ENCODE measurements around the gene SUCO. TPM values are rescaled to one million over a fixed set of nuclear protein-coding genes. Genes with fewer than 3 reads are reported as not detected.

SUCO gene
- total RNA-seq: 10 to 100 TPM; 18.5 to 31.4 (median 27.0) TPM
- 10 to 100 TPM; 10.2 to 10.4 TPM for polyA plus RNA-seq
- long read RNA-seq, donor 1, partial matches to known transcripts: 8 of 12 reads
- long read RNA-seq, donor 1, other reads (novel, unspliced or antisense): 4 of 12 reads
- long read RNA-seq, donor 2, partial matches to known transcripts: 5 of 9 reads
- long read RNA-seq, donor 2, other reads (novel, unspliced or antisense): 4 of 9 reads
- long read RNA-seq, donor 3, partial matches to known transcripts: 12 of 13 reads
- long read RNA-seq, donor 3, other reads (novel, unspliced or antisense): 0 of 13 reads

- Histone ChIP-seq H3K27me3 (no peaks in the 10 kb centered on the region), H3K9me3 (no peaks in the 10 kb centered on the region), H3K4me1 (peaks cover 10 to 50% (median 39%) of the 10 kb centered on the region in 9 donors), H3K27ac (peak within 1 kb of the TSS; percentile 93 to 99 (median 97)), H3K36me3 (no peaks in the 10 kb centered on the region), H3K4me3 (peak within 1 kb of the TSS; percentile 66 to 93 (median 84))
- 0% methylated on average over 65 to 74 of the region's 74 CpGs for WGBS, 2 donors
- intact Hi-C loops (cut with DNase I): loop anchor here in 6 of 10 donors (2.0 to 5.0 kb wide), 3 partner anchors 81 to 751 kb away; partner anchors contain the start of gene METTL13 (in 2 of the 6)
- DNase-seq (peak; percentile 100), ATAC-seq (peak; percentile 95 to 99 (median 97))
- TF ChIP-seq CTCF (IDR thresholded peaks at IDR 0.05): peak in 4 of 9 donors; percentile 23 to 37 (median 26)
These were observed at the start of gene SUCO for GRCh38 chr1:172532700-172533512. TSS of gene SUCO (plus strand) at chr1:172533150. CDS start at chr1:172533436, 286 bp downstream.

- no peaks in the 10 kb centered on the region for H3K9me3 ChIP-seq
- H3K27me3 ChIP-seq: no peaks in the 10 kb centered on the region
- no peak overlapping the region for H3K27ac ChIP-seq
- H3K4me1 ChIP-seq: peaks cover 0 to 12% (median 0%) of the 10 kb centered on the region in 9 donors
- DNase-seq (no peak), ATAC-seq (no peak)
- no peaks in the 10 kb centered on the region for H3K36me3 ChIP-seq
- no peak for TF ChIP-seq CTCF (IDR thresholded peaks at IDR 0.05)
- H3K4me3 ChIP-seq: no peak overlapping the region
- intact Hi-C loops (cut with DNase I): no loop called here
These were observed 49.5 kb upstream of the SUCO start for GRCh38 chr1:172483448-172483847.

GRCh38 chr1:172484252-172484651, 48.7 kb upstream of the SUCO start:
- Histone ChIP-seq H3K27me3 (no peaks in the 10 kb centered on the region), H3K4me3 (no peak overlapping the region), H3K4me1 (peaks cover 0 to 12% (median 0%) of the 10 kb centered on the region in 9 donors), H3K36me3 (no peaks in the 10 kb centered on the region), H3K27ac (no peak overlapping the region), H3K9me3 (no peaks in the 10 kb centered on the region)
- ATAC-seq (no peak), DNase-seq (no peak)
- intact Hi-C loops (cut with DNase I): no loop called here
- TF ChIP-seq CTCF (IDR thresholded peaks at IDR 0.05): no peak

- WGBS, 2 donors: 70% methylated on average over 5 of the region's 5 CpGs
- no peak for ATAC-seq
- Histone ChIP-seq H3K4me1 (peaks cover 0 to 12% (median 0%) of the 10 kb centered on the region in 9 donors), H3K4me3 (no peak overlapping the region), H3K27ac (no peak overlapping the region), H3K9me3 (no peaks in the 10 kb centered on the region), H3K36me3 (no peaks in the 10 kb centered on the region), H3K27me3 (peaks cover 0 to 3% (median 0%) of the 10 kb centered on the region in 7 donors)
- DNase-seq: no peak
- intact Hi-C loops (cut with DNase I): no loop called here
- no peak for TF ChIP-seq CTCF (IDR thresholded peaks at IDR 0.05)
These were observed 47.3 kb upstream of the SUCO start for GRCh38 chr1:172485626-172486025.

Measured in heart right ventricle (tissue), 16 donors.